SK-N-SH treated with all-trans-retinoic acid at 6 μM for 48 hours (cell line): ENCODE measurements around the gene AQP10.

Source experiments
- ATAC-seq: fragments of 200-7000 bp; cut with Tn5 transposase; 3 replicates; pipeline ENCODE4 v1.9.1; 2020; ENCODE audit warnings: mild to moderate bottlenecking, moderate library complexity
- ARNTL ChIP-seq: fragments of 450-650 bp; formaldehyde crosslinking; IDR thresholded peaks from 2 replicates; pipeline ENCODE4 v1.5.0; 2020; ENCODE audit warnings: low read depth, mild to moderate bottlenecking, moderate library complexity, borderline replicate concordance
- BACH2 ChIP-seq: fragments of 250-450 bp; sonication (Bioruptor Pico); IDR thresholded peaks from 2 replicates; pipeline ENCODE4 v1.9.0; 2021; ENCODE audit warnings: mild to moderate bottlenecking, borderline replicate concordance
- CREB5 ChIP-seq: fragments of 250-450 bp; sonication (Bioruptor Pico); IDR thresholded peaks from 2 replicates; pipeline ENCODE4 v1.5.1; 2020; ENCODE audit warnings: low read depth, mild to moderate bottlenecking, moderate library complexity
- CSDC2 ChIP-seq: fragments of 250-450 bp; sonication (Bioruptor Pico); IDR thresholded peaks from 2 replicates; pipeline ENCODE4 v1.5.0; 2020; ENCODE audit warnings: mild to moderate bottlenecking, moderate library complexity
- CSRNP3 ChIP-seq: fragments of 250-450 bp; sonication (Bioruptor Pico); IDR thresholded peaks from 2 replicates; pipeline ENCODE4 v1.5.1; 2021; ENCODE audit warnings: mild to moderate bottlenecking, moderate library complexity
- GLIS3 ChIP-seq: fragments of 250-450 bp; sonication (Bioruptor Pico); IDR thresholded peaks from 2 replicates; pipeline ENCODE4 v1.5.0; 2020; ENCODE audit warnings: mild to moderate bottlenecking, moderate library complexity
- ISL1 ChIP-seq: fragments of 250-450 bp; sonication (Bioruptor Pico); IDR thresholded peaks from 2 replicates; pipeline ENCODE4 v2.1.2; 2022; ENCODE audit warnings: mild to moderate bottlenecking, moderate library complexity
- OSR1 ChIP-seq: fragments of 250-450 bp; sonication (Bioruptor Pico); IDR thresholded peaks from 2 replicates; pipeline ENCODE4 v1.8.0; 2022; ENCODE audit warnings: moderate library complexity, mild to moderate bottlenecking, inconsistent platforms
- PATZ1 ChIP-seq: fragments of 250-450 bp; sonication (Bioruptor Pico); IDR thresholded peaks from 2 replicates; pipeline ENCODE4 v1.8.0; 2020; ENCODE audit warnings: mild to moderate bottlenecking, moderate library complexity, borderline replicate concordance
- POU6F1 ChIP-seq: fragments of 250-450 bp; sonication (Bioruptor Pico); IDR thresholded peaks from 2 replicates; pipeline ENCODE4 v1.8.0; 2021; ENCODE audit warnings: low read depth, mild to moderate bottlenecking, moderate library complexity, borderline replicate concordance
- PPARA ChIP-seq: fragments of 250-450 bp; sonication (Bioruptor Pico); IDR thresholded peaks from 2 replicates; pipeline ENCODE4 v1.5.0; 2020; ENCODE audit warnings: mild to moderate bottlenecking, borderline replicate concordance
- RARB ChIP-seq: fragments of 250-450 bp; sonication (Bioruptor Pico); IDR thresholded peaks from 2 replicates; pipeline ENCODE4 v1.8.0; 2021; ENCODE audit warnings: mild to moderate bottlenecking, moderate library complexity
- SNAI2 ChIP-seq: fragments of 250-450 bp; sonication (Bioruptor Pico); IDR thresholded peaks from 2 replicates; pipeline ENCODE4 v1.5.0; 2020; ENCODE audit warnings: mild to moderate bottlenecking, moderate library complexity
- TCF4 ChIP-seq: fragments of 250-450 bp; sonication (Bioruptor Pico); IDR thresholded peaks from 2 replicates; pipeline ENCODE4 v1.8.0; 2021; ENCODE audit warnings: mild to moderate bottlenecking, moderate library complexity, borderline replicate concordance
- TOX ChIP-seq: fragments of 250-450 bp; sonication (Bioruptor Pico); IDR thresholded peaks from 2 replicates; pipeline ENCODE4 v1.8.0; 2021; ENCODE audit warnings: mild to moderate bottlenecking, moderate library complexity, borderline replicate concordance
- ZC3H10 ChIP-seq: fragments of 250-450 bp; sonication (Bioruptor Pico); IDR thresholded peaks from 2 replicates; pipeline ENCODE4 v1.5.1; 2021; ENCODE audit warnings: mild to moderate bottlenecking, moderate library complexity
- ZFP3 ChIP-seq: fragments of 250-450 bp; sonication (Bioruptor Pico); IDR thresholded peaks from 2 replicates; pipeline ENCODE4 v1.5.0; 2020; ENCODE audit warnings: mild to moderate bottlenecking, moderate library complexity
- ZFP30 ChIP-seq: fragments of 450-650 bp; formaldehyde crosslinking; IDR thresholded peaks from 2 replicates; pipeline ENCODE4 v1.5.0; 2022; ENCODE audit warnings: mild to moderate bottlenecking, moderate library complexity
- ZNF565 ChIP-seq: fragments of 450-650 bp; formaldehyde crosslinking; conservative IDR thresholded peaks from 2 replicates; pipeline ENCODE4 v1.5.0; 2020; ENCODE audit warnings: low read depth, mild to moderate bottlenecking, moderate library complexity
- ZNF8 ChIP-seq: fragments of 450-650 bp; formaldehyde crosslinking; IDR thresholded peaks from 2 replicates; pipeline ENCODE4 v1.5.0; 2020; ENCODE audit warnings: mild to moderate bottlenecking, moderate library complexity

The AQP10 gene

GRCh38 chr1:154326546-154327465 lies 5.9 kb downstream of the AQP10 start:
- peak; percentile 2 for ATAC-seq
- TF ChIP-seq ARNTL (CRISPR knock-in tag) (no peak), RARB (no peak), ZFP3 (CRISPR knock-in tag) (no peak), ZNF565 (CRISPR knock-in tag) (no peak), OSR1 (CRISPR knock-in tag) (no peak), TOX (CRISPR knock-in tag) (no peak), CSDC2 (CRISPR knock-in tag) (no peak), PATZ1 (CRISPR knock-in tag) (no peak), ZNF8 (CRISPR knock-in tag) (no peak), TCF4 (CRISPR knock-in tag) (no peak)

- no peak for ATAC-seq
- TF ChIP-seq ISL1 (CRISPR knock-in tag): no peak
- TF ChIP-seq ARNTL (CRISPR knock-in tag): no peak
- TF ChIP-seq CSRNP3 (CRISPR knock-in tag): no peak
- no peak for TF ChIP-seq ZC3H10 (CRISPR knock-in tag)
- TF ChIP-seq TCF4 (CRISPR knock-in tag): no peak
- no peak for TF ChIP-seq CSDC2 (CRISPR knock-in tag)
- no peak for TF ChIP-seq SNAI2 (CRISPR knock-in tag)
- no peak for TF ChIP-seq ZFP30 (CRISPR knock-in tag)
- TF ChIP-seq RARB: no peak
- no peak for TF ChIP-seq ZNF565 (CRISPR knock-in tag)
- TF ChIP-seq GLIS3 (CRISPR knock-in tag): no peak
- no peak for TF ChIP-seq CREB5
These were observed 6.8 kb downstream of the AQP10 start for GRCh38 chr1:154327466-154328317.

GRCh38 chr1:154328318-154329151 lies 7.6 kb downstream of the AQP10 start:
- ATAC-seq: peak; percentile 51
- no peak for TF ChIP-seq CSRNP3 (CRISPR knock-in tag)
- TF ChIP-seq ZNF565 (CRISPR knock-in tag): no peak
- TF ChIP-seq RARB: no peak
- TF ChIP-seq POU6F1 (CRISPR knock-in tag): no peak
- no peak for TF ChIP-seq ZFP30 (CRISPR knock-in tag)
- no peak for TF ChIP-seq BACH2
- TF ChIP-seq PPARA: no peak
- no peak for TF ChIP-seq PATZ1 (CRISPR knock-in tag)
- no peak for TF ChIP-seq OSR1 (CRISPR knock-in tag)
